SK-N-SH (cell line): ENCODE data around the gene CDC42EP4. TPM values are rescaled to one million over a fixed set of nuclear protein-coding genes. Genes with fewer than 3 reads are reported as not detected.
A peak's percentile ranks its signal among the peaks of the same experiment; 100 is the strongest.

Experiments used
- CTCF ChIA-PET: fragments of 300-600, 350-600 bp; formaldehyde crosslinking; extraction: SDS; loops from one replicate; lab custom pipeline; 2021; lab: Yijun Ruan, JAX
- POLR2A ChIA-PET: fragments of 350-600 bp; sonication (Branson Sonifier 250); formaldehyde crosslinking; extraction: SDS; loops from one replicate; lab custom pipeline; 2020; ENCODE audit warnings: antibody characterized with exemption, inconsistent platforms; lab: Yijun Ruan, JAX
- DNase-seq: peaks from one replicate; pipeline ENCODE4 v3.0.0; 2012
- H2AFZ ChIP-seq: fragments of 200-600 bp; sonication (generic); 2 replicates; pipeline ENCODE4 v1.8.1; 2016; ENCODE audit warnings: antibody characterized with exemption, mild to moderate bottlenecking, low read depth
- H3F3A ChIP-seq: fragments of 200-600 bp; sonication (generic); replicated peaks from 2 replicates; pipeline ENCODE3; 2016; ENCODE audit warnings: antibody characterized with exemption, mild to moderate bottlenecking; ENCODE audit not compliant: insufficient read depth
- H3K27ac ChIP-seq, 2 experiments: fragments of 200-500 bp in 1 of 2; fragments of 200-600 bp in 1 of 2; sonication (Bioruptor generic) in 1 of 2; sonication (generic), shearing (Covaris generic) in 1 of 2; 2 replicates each; pipeline versions ENCODE4 v1.5.1 to v1.6.1; 2014 to 2016; ENCODE audit warnings: low read depth in 2 of 2, inconsistent platforms in 1 of 2, low read length in 1 of 2, mild to moderate bottlenecking in 1 of 2, mixed read lengths in 1 of 2
- H3K27me3 ChIP-seq: fragments of 200-600 bp; sonication (generic), shearing (Covaris generic); 2 replicates; pipeline ENCODE4 v1.6.1; 2016; ENCODE audit warnings: mixed run types; ENCODE audit not compliant: insufficient read depth
- H3K36me3 ChIP-seq, 2 experiments: fragments of 200-500 bp in 1 of 2; fragments of 200-600 bp in 1 of 2; sonication (Bioruptor generic) in 1 of 2; sonication (generic) in 1 of 2; replicated peaks in 1 of 2; 2 replicates each; pipeline versions ENCODE3 to v1.5.1; 2014 to 2016; ENCODE audit warnings: low read length in 1 of 2, mild to moderate bottlenecking in 1 of 2; ENCODE audit not compliant: insufficient read depth in 2 of 2, control insufficient read depth in 1 of 2
- H3K4me1 ChIP-seq, 2 experiments: fragments of 200-500 bp in 1 of 2; fragments of 200-600 bp in 1 of 2; sonication (Bioruptor generic) in 1 of 2; sonication (generic), shearing (Covaris generic) in 1 of 2; 2 replicates each; pipeline versions ENCODE4 v1.5.1 to v1.6.1; 2014 to 2016; ENCODE audit warnings: low read depth in 1 of 2, low read length in 1 of 2, mixed run types in 1 of 2; ENCODE audit not compliant: insufficient read depth in 2 of 2, control insufficient read depth in 1 of 2
- H3K4me2 ChIP-seq: fragments of 200-600 bp; sonication (generic), shearing (Covaris generic); 2 replicates; pipeline ENCODE4 v1.6.1; 2017; ENCODE audit warnings: mixed run types
- H3K4me3 ChIP-seq, 2 experiments: fragments of 200-500 bp in 1 of 2; fragments of 200-600 bp in 1 of 2; sonication (Bioruptor generic) in 1 of 2; sonication (generic), shearing (Covaris generic) in 1 of 2; 2 replicates each; pipeline versions ENCODE4 v1.5.1 to v1.8.1; 2014 to 2016; ENCODE audit warnings: low read depth in 2 of 2, inconsistent platforms in 1 of 2, low read length in 1 of 2, mild to moderate bottlenecking in 1 of 2, mixed read lengths in 1 of 2, moderate library complexity in 1 of 2
- H3K79me2 ChIP-seq: fragments of 200-600 bp; sonication (generic); 2 replicates; pipeline ENCODE4 v1.8.1; 2017; ENCODE audit warnings: mild to moderate bottlenecking; ENCODE audit not compliant: insufficient read depth
- H3K9ac ChIP-seq: fragments of 200-600 bp; sonication (generic); 2 replicates; pipeline ENCODE4 v1.6.1; 2017; ENCODE audit warnings: mixed run types
- H3K9me2 ChIP-seq: fragments of 200-600 bp; sonication (generic); 2 replicates; pipeline ENCODE4 v1.6.1; 2017; ENCODE audit warnings: mixed run types
- H3K9me3 ChIP-seq: fragments of 200-600 bp; sonication (generic); 2 replicates; pipeline ENCODE4 v1.6.1; 2017; ENCODE audit warnings: mixed run types, mild to moderate bottlenecking, moderate library complexity
- H4K20me1 ChIP-seq: fragments of 200-600 bp; sonication (generic); 2 replicates; pipeline ENCODE4 v1.6.1; 2017; ENCODE audit warnings: mild to moderate bottlenecking, mixed run types; ENCODE audit not compliant: insufficient read depth
- FOXJ3 ChIP-seq: sonication (generic); formaldehyde crosslinking; IDR thresholded peaks from 2 replicates; pipeline ENCODE4 v1.5.1; 2020; ENCODE audit warnings: mild to moderate bottlenecking, missing genetic modification reagents
- GATA2 ChIP-seq: sonication (generic); formaldehyde crosslinking; IDR thresholded peaks from 2 replicates; pipeline ENCODE4 v1.5.0; 2020; ENCODE audit warnings: mild to moderate bottlenecking, missing genetic modification reagents
- JUND ChIP-seq: IDR thresholded peaks from 2 replicates; pipeline ENCODE4 v1.4.0; 2012
- RCOR1 ChIP-seq: fragments of 150-350 bp; IDR thresholded peaks from 2 replicates; pipeline ENCODE4 v1.6.1; 2017; ENCODE audit warnings: antibody characterized with exemption, low read length
- RFX5 ChIP-seq: IDR thresholded peaks from 2 replicates; pipeline ENCODE4 v1.6.1; 2012; ENCODE audit warnings: mild to moderate bottlenecking, improper control_type of control experiment, low read length
- SIN3A ChIP-seq: IDR thresholded peaks from 2 replicates; pipeline ENCODE4 v1.6.1; 2012; ENCODE audit warnings: low read depth, mild to moderate bottlenecking, low read length, moderate library complexity, borderline replicate concordance
- TAF1 ChIP-seq: IDR thresholded peaks from 2 replicates; pipeline ENCODE4 v1.6.1; 2012; ENCODE audit warnings: low read depth, mild to moderate bottlenecking, low read length, moderate library complexity, borderline replicate concordance
- WGBS: methylation state at CpG from one replicate; pipeline ENCODE4 v1.1.6; 2017; ENCODE audit warnings: low lambda C conversion rate; 5-methylcytosine and 5-hydroxymethylcytosine counted together
- polyA plus RNA-seq, 3 experiments: library from polyadenylated mRNA; depleted of rRNA; stranded (reverse); fragments of >200 nt; gene quantifications; 2 replicates each; pipeline ENCODE4 v1.2.3, GENCODE V29; 2012
- TF ChIP-seq, protein P1 (sequence below): fragments of 200-600 bp; sonication (generic); IDR thresholded peaks from 2 replicates; pipeline ENCODE4 v1.6.1; 2017; ENCODE audit warnings: antibody characterized with exemption, mild to moderate bottlenecking, moderate library complexity
- TF ChIP-seq, protein P2 (sequence below): IDR thresholded peaks from 2 replicates; pipeline ENCODE4 v1.4.0; 2012; ENCODE audit warnings: low read depth, borderline replicate concordance
- TF ChIP-seq, protein P3 (sequence below): IDR thresholded peaks from 2 replicates; pipeline ENCODE4; 2012

CDC42EP4 gene
- polyA plus RNA-seq, 1 of the 3 experiments (the other 2 are of a cell fraction): 28.3 TPM

DNA sequence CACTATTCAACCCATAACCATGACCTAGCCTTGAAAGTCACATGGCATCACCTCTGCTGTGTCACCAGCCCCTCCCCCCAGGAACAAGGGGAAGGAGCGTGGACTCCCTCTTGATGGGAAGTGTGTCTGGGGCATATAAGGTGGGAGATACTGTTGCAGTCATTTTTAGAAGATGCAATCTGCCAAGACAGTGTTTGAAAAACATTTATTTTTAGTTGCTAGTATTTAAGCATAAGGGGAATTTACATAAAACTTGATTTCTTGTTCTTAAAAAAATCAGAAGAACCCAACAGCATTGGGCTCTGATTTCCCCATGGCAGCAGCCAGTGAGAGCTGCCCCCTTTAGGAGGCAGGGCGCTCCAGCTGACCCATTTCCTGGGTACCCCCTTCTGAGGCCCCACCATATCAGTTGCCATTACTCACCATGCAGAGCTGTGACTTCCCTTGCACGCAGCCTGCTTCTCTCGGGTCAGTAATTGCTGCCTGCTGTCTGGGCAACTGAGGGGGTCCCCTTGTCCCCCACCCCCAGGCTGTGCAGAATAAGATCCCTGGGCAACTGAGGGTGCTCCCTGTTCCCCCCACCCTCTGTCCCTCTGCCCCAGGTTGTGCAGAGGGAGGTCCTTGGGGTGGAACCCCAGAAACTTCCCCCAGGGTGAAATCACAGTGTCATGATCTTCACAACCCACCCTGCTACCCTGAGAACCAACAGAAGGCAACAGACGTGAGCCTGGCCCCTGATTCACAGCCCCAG is 11.8 kb upstream of the CDC42EP4 start:
- TF ChIP-seq JUND (no peak), FOXJ3 (CRISPR knock-in tag) (no peak), TAF1 (no peak), SIN3A (no peak), GATA2 (CRISPR knock-in tag) (no peak), RCOR1 (no peak), RFX5 (no peak)
- TF ChIP-seq, protein P1, sequence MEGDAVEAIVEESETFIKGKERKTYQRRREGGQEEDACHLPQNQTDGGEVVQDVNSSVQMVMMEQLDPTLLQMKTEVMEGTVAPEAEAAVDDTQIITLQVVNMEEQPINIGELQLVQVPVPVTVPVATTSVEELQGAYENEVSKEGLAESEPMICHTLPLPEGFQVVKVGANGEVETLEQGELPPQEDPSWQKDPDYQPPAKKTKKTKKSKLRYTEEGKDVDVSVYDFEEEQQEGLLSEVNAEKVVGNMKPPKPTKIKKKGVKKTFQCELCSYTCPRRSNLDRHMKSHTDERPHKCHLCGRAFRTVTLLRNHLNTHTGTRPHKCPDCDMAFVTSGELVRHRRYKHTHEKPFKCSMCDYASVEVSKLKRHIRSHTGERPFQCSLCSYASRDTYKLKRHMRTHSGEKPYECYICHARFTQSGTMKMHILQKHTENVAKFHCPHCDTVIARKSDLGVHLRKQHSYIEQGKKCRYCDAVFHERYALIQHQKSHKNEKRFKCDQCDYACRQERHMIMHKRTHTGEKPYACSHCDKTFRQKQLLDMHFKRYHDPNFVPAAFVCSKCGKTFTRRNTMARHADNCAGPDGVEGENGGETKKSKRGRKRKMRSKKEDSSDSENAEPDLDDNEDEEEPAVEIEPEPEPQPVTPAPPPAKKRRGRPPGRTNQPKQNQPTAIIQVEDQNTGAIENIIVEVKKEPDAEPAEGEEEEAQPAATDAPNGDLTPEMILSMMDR: no peak
- TF ChIP-seq, protein P2, sequence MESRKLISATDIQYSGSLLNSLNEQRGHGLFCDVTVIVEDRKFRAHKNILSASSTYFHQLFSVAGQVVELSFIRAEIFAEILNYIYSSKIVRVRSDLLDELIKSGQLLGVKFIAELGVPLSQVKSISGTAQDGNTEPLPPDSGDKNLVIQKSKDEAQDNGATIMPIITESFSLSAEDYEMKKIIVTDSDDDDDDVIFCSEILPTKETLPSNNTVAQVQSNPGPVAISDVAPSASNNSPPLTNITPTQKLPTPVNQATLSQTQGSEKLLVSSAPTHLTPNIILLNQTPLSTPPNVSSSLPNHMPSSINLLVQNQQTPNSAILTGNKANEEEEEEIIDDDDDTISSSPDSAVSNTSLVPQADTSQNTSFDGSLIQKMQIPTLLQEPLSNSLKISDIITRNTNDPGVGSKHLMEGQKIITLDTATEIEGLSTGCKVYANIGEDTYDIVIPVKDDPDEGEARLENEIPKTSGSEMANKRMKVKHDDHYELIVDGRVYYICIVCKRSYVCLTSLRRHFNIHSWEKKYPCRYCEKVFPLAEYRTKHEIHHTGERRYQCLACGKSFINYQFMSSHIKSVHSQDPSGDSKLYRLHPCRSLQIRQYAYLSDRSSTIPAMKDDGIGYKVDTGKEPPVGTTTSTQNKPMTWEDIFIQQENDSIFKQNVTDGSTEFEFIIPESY: no peak
- TF ChIP-seq, protein P3, sequence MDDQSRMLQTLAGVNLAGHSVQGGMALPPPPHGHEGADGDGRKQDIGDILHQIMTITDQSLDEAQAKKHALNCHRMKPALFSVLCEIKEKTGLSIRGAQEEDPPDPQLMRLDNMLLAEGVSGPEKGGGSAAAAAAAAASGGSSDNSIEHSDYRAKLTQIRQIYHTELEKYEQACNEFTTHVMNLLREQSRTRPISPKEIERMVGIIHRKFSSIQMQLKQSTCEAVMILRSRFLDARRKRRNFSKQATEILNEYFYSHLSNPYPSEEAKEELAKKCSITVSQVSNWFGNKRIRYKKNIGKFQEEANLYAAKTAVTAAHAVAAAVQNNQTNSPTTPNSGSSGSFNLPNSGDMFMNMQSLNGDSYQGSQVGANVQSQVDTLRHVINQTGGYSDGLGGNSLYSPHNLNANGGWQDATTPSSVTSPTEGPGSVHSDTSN: no peak
- Histone ChIP-seq H3K9ac (no peak overlapping the region), H3F3A (peaks cover 5% of the 10 kb centered on the region), H3K9me3 (no peaks in the 10 kb centered on the region), H3K4me1 (peaks cover 0 to 31% of the 10 kb centered on the region in 2 experiments; a peak in 1 of 4 replicates), H3K9me2 (no peaks in the 10 kb centered on the region), H3K4me2 (no peak overlapping the region), H4K20me1 (no peaks in the 10 kb centered on the region), H3K36me3 (no peaks in the 10 kb centered on the region), H3K27ac (no peak overlapping the region), H3K27me3 (no peaks in the 10 kb centered on the region), H3K79me2 (no peaks in the 10 kb centered on the region), H2AFZ (no peak overlapping the region), H3K4me3 (no peak overlapping the region)
- 70% methylated on average over 5 of the region's 5 CpGs for WGBS
- ChIA-PET POLR2A (no interaction called here), CTCF (interaction anchor here (0.6 to 3.5 kb wide), 5 partner anchors 12 to 46 kb away, joined by 3 to 14 read pairs (median 8); partner anchors contain the start of gene CDC42EP4)
- DNase-seq: peak; percentile 41
